Stimulated activated memory B cell treated with anti-CD40 and anti-IgM and Interleukin-4, amounts not matched to agents 10 μg/mL and 1 μg/mL and 100 μg/mL, for 72 hours (primary cell): ENCODE results near the gene ADAMTS2.

ENCODE experiments used
- ATAC-seq: fragments of 150-1000 bp; cut with Tn5 transposase; 2 replicates; pipeline ENCODE4 v1.10.0; 2021
- H3K27ac Mint-ChIP-seq: one replicate; pipeline ENCODE4 v1.8.0; 2022; ENCODE audit warnings: mild to moderate bottlenecking, mixed read lengths
- H3K27me3 Mint-ChIP-seq: one replicate; pipeline ENCODE4 v1.8.0; 2022; ENCODE audit warnings: mixed read lengths
- H3K36me3 Mint-ChIP-seq: one replicate; pipeline ENCODE4 v1.8.0; 2022; ENCODE audit warnings: mixed read lengths
- H3K4me1 Mint-ChIP-seq: one replicate; pipeline ENCODE4 v1.8.0; 2022; ENCODE audit warnings: mixed read lengths
- H3K4me3 Mint-ChIP-seq: one replicate; pipeline ENCODE4 v1.8.0; 2022; ENCODE audit warnings: mild to moderate bottlenecking, moderate library complexity, mixed read lengths
- H3K9me3 Mint-ChIP-seq: one replicate; pipeline ENCODE4 v1.8.0; 2022; ENCODE audit warnings: mixed read lengths

Gene ADAMTS2

GRCh38 chr5:179181988-179182387 is 163.3 kb downstream of the ADAMTS2 start:
- ATAC-seq, result no peak
- no peak overlapping the region for H3K4me3 Mint-ChIP-seq
- H3K27me3 Mint-ChIP-seq, result peaks cover 61% of the 10 kb centered on the region
- peaks cover 3% of the 10 kb centered on the region for H3K9me3 Mint-ChIP-seq
- H3K4me1 Mint-ChIP-seq, result no peaks in the 10 kb centered on the region
- H3K36me3 Mint-ChIP-seq, result no peaks in the 10 kb centered on the region
- no peak overlapping the region for H3K27ac Mint-ChIP-seq

GRCh38 chr5:179180921-179181645 is 164.2 kb downstream of the ADAMTS2 start:
- Mint-ChIP-seq H3K4me1 (no peaks in the 10 kb centered on the region), H3K9me3 (peaks cover 3% of the 10 kb centered on the region), H3K4me3 (no peak overlapping the region), H3K36me3 (no peaks in the 10 kb centered on the region), H3K27ac (no peak overlapping the region), H3K27me3 (peaks cover 56% of the 10 kb centered on the region)
- ATAC-seq, result no peak

GRCh38 chr5:179180061-179180610 is 165.1 kb downstream of the ADAMTS2 start:
- Mint-ChIP-seq H3K4me3 (no peak overlapping the region), H3K9me3 (peaks cover 3% of the 10 kb centered on the region), H3K27me3 (peaks cover 52% of the 10 kb centered on the region), H3K4me1 (no peaks in the 10 kb centered on the region), H3K27ac (no peak overlapping the region), H3K36me3 (no peaks in the 10 kb centered on the region)
- no peak for ATAC-seq

GRCh38 chr5:179177711-179178575 is 167.3 kb downstream of the ADAMTS2 start:
- H3K36me3 Mint-ChIP-seq, result no peaks in the 10 kb centered on the region
- H3K27me3 Mint-ChIP-seq, result peaks cover 35% of the 10 kb centered on the region
- H3K27ac Mint-ChIP-seq, result no peak overlapping the region
- no peak for ATAC-seq
- H3K4me3 Mint-ChIP-seq, result no peak overlapping the region
- H3K4me1 Mint-ChIP-seq, result no peaks in the 10 kb centered on the region
- H3K9me3 Mint-ChIP-seq, result peaks cover 3% of the 10 kb centered on the region

GRCh38 chr5:179176571-179177230 is 168.6 kb downstream of the ADAMTS2 start:
- no peak overlapping the region for H3K4me3 Mint-ChIP-seq
- peaks cover 3% of the 10 kb centered on the region for H3K9me3 Mint-ChIP-seq
- no peak overlapping the region for H3K27ac Mint-ChIP-seq
- H3K36me3 Mint-ChIP-seq, result no peaks in the 10 kb centered on the region
- H3K27me3 Mint-ChIP-seq, result peaks cover 26% of the 10 kb centered on the region
- ATAC-seq, result no peak
- H3K4me1 Mint-ChIP-seq, result no peaks in the 10 kb centered on the region

GRCh38 chr5:179176166-179176565 is 169.1 kb downstream of the ADAMTS2 start:
- Mint-ChIP-seq H3K27me3 (peaks cover 21% of the 10 kb centered on the region), H3K4me1 (no peaks in the 10 kb centered on the region), H3K4me3 (no peak overlapping the region), H3K36me3 (no peaks in the 10 kb centered on the region), H3K9me3 (peaks cover 3% of the 10 kb centered on the region), H3K27ac (no peak overlapping the region)
- ATAC-seq, result no peak

GRCh38 chr5:179171816-179172745 is 173.2 kb downstream of the ADAMTS2 start:
- ATAC-seq, result no peak
- Mint-ChIP-seq H3K4me3 (no peak overlapping the region), H3K4me1 (peaks cover 8% of the 10 kb centered on the region), H3K9me3 (no peaks in the 10 kb centered on the region), H3K36me3 (no peaks in the 10 kb centered on the region), H3K27ac (no peak overlapping the region), H3K27me3 (peaks cover 28% of the 10 kb centered on the region)

GRCh38 chr5:179171251-179171815 is 173.9 kb downstream of the ADAMTS2 start:
- no peaks in the 10 kb centered on the region for H3K36me3 Mint-ChIP-seq
- H3K4me3 Mint-ChIP-seq, result no peak overlapping the region
- peaks cover 8% of the 10 kb centered on the region for H3K4me1 Mint-ChIP-seq
- H3K9me3 Mint-ChIP-seq, result no peaks in the 10 kb centered on the region
- ATAC-seq, result no peak
- H3K27me3 Mint-ChIP-seq, result peaks cover 28% of the 10 kb centered on the region
- H3K27ac Mint-ChIP-seq, result no peak overlapping the region

- no peaks in the 10 kb centered on the region for H3K9me3 Mint-ChIP-seq
- H3K36me3 Mint-ChIP-seq, result no peaks in the 10 kb centered on the region
- H3K27ac Mint-ChIP-seq, result no peak overlapping the region
Measured at GRCh38 chr5:179170606-179171005, 174.7 kb downstream of the ADAMTS2 start.

GRCh38 chr5:179169836-179170235 is 175.4 kb downstream of the ADAMTS2 start:
- no peaks in the 10 kb centered on the region for H3K36me3 Mint-ChIP-seq
- no peaks in the 10 kb centered on the region for H3K9me3 Mint-ChIP-seq
- no peak overlapping the region for H3K4me3 Mint-ChIP-seq
- H3K4me1 Mint-ChIP-seq, result peaks cover 8% of the 10 kb centered on the region
- peaks cover 28% of the 10 kb centered on the region for H3K27me3 Mint-ChIP-seq
- H3K27ac Mint-ChIP-seq, result no peak overlapping the region
- ATAC-seq, result no peak

More at GRCh38 chr5:179170606-179171005, 174.7 kb downstream of the ADAMTS2 start:
- H3K27me3 Mint-ChIP-seq, result peaks cover 28% of the 10 kb centered on the region
- peaks cover 8% of the 10 kb centered on the region for H3K4me1 Mint-ChIP-seq
- no peak for ATAC-seq
- H3K4me3 Mint-ChIP-seq, result no peak overlapping the region

GRCh38 chr5:179168664-179169063 is 176.6 kb downstream of the ADAMTS2 start:
- Mint-ChIP-seq H3K4me1 (peaks cover 8% of the 10 kb centered on the region), H3K27ac (no peak overlapping the region), H3K4me3 (no peak overlapping the region), H3K27me3 (peaks cover 28% of the 10 kb centered on the region), H3K36me3 (no peaks in the 10 kb centered on the region), H3K9me3 (no peaks in the 10 kb centered on the region)
- ATAC-seq, result no peak

GRCh38 chr5:179167871-179168451 is 177.3 kb downstream of the ADAMTS2 start:
- no peak overlapping the region for H3K27ac Mint-ChIP-seq
- H3K4me1 Mint-ChIP-seq, result peaks cover 8% of the 10 kb centered on the region
- H3K9me3 Mint-ChIP-seq, result no peaks in the 10 kb centered on the region
- no peaks in the 10 kb centered on the region for H3K36me3 Mint-ChIP-seq
- no peak overlapping the region for H3K4me3 Mint-ChIP-seq
- ATAC-seq, result no peak
- peaks cover 28% of the 10 kb centered on the region for H3K27me3 Mint-ChIP-seq

- Mint-ChIP-seq H3K9me3 (peaks cover 4% of the 10 kb centered on the region), H3K27ac (no peak overlapping the region), H3K27me3 (peaks cover 28% of the 10 kb centered on the region), H3K4me3 (peak overlapping the region; percentile 16), H3K4me1 (peaks cover 8% of the 10 kb centered on the region), H3K36me3 (no peaks in the 10 kb centered on the region)
- ATAC-seq, result peak; percentile 76
Measured at GRCh38 chr5:179166886-179167841, 178.1 kb downstream of the ADAMTS2 start.
